Measurements from ENCODE around the gene FLACC1. TPM values are rescaled to one million over a fixed set of nuclear protein-coding genes. Genes with fewer than 3 reads are reported as not detected.

Gene FLACC1, protein sequence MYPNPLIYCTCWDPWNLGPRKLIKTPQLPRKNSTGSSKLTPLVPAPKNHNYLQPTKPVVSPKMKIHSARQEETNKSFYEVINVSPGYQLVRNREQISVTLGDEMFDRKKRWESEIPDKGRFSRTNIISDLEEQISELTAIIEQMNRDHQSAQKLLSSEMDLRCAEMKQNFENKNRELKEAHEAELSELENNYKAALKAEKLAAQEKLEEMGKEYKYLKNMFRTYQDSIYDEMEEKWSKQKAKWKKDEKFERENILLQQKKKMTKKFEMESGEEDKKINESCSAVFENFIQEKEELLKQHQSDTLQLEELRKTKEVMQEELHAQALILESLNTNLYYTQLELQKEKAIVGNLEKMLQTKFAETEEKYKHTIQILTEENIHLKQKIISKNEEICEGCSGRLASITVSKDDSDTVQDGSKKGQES
- total RNA-seq (2021) (0.17 to 0.62 TPM (median 0.23 TPM) in 3 replicates), Bru-seq, nascent RNA (percentile 24 among the genes with signal in this experiment)
- long read RNA-seq, experiment 1 = 0 reads
- long read RNA-seq, experiment 2 = 0 reads
- long read RNA-seq, experiment 3 = 0 reads

DNA sequence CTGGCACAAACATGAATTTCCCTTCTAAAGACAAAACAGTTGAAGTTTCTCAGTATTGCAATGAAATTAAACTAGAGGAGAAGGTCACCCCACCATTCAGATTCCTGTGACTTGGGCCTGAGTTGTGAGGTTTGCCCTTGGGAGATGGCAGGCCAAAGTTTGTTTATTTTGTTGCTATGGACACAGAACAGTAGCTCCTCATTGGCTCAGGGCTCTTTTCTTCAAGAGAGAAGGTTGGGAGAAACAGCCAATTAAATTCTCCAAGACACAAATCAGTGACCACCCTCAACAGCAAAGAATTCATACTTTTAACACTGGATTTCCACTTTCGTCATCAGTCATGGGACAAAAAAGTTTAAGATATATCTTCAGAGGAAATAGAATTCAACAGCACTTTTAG lies at the start of gene FLACC1:
Gene FLACC1 (minus strand): TSS at position 125 of the 400 bp plus-strand sequence. CDS start 5,941 bp downstream, outside the sequence.
- ChIA-PET CTCF (interaction anchor here (1.2 to 2.5 kb wide), 3 partner anchors 12 to 125 kb away, joined by 4 to 11 read pairs (median 4); no protein-coding TSS in a partner anchor), POLR2A (no interaction called here)
- ATAC-seq (peak; percentile 97), DNase-seq (ENCODE audit: low spot score) (peak; percentile 38)
- Mint-ChIP-seq H3K4me3 (no peak within 1 kb of the TSS), H3K36me3 (peaks cover 1% of the 10 kb centered on the region), H3K4me1 (peaks cover 5% of the 10 kb centered on the region), H3K27me3 (ENCODE audit: low read depth) (no peaks in the 10 kb centered on the region), H3K9me3 (no peaks in the 10 kb centered on the region), H3K27ac (no peak within 1 kb of the TSS; the same call in 1 of the 2 replicates)
- TF ChIP-seq NFYB (CRISPR knock-in tag; conservative IDR thresholded peaks at IDR 0.05; ENCODE audit: low read depth) = peak; percentile 74
- no peak for TF ChIP-seq GABPB1 (CRISPR knock-in tag; IDR thresholded peaks at IDR 0.05)

DNA sequence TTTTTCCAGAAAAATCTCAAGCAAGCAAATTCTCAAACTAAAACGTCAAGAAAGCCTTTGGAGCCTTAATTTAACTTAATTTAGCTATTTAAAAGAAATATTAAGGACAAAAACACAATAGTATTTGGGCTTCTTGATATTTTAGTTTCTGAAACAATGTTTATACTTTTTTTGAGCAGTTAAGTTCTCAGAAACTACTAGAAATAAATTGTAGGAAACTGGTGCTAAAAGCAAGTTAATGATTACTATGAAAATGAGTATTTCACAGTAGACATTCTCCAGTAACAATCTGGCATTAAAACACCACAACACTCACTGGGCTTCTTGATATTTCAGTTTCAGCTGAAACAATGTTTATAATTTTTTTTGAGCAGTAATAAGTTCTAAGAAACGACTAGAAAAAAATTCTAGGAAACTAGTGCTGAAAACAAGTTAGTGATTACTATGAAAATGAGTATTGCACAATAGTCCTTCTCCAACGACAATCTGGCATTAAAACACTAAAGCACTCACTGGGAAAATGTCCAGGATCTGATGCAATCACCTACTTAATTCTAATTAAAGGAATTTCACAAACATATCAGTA lies 49.0 kb upstream of the FLACC1 start:
- no peak for TF ChIP-seq JAZF1 (CRISPR knock-in tag; IDR thresholded peaks at IDR 0.05)
- TF ChIP-seq MYBL2 (CRISPR knock-in tag; IDR thresholded peaks at IDR 0.05) = no peak
- TF ChIP-seq GABPB1 (CRISPR knock-in tag; IDR thresholded peaks at IDR 0.05) = peak; percentile 97
- TF ChIP-seq, protein P1, sequence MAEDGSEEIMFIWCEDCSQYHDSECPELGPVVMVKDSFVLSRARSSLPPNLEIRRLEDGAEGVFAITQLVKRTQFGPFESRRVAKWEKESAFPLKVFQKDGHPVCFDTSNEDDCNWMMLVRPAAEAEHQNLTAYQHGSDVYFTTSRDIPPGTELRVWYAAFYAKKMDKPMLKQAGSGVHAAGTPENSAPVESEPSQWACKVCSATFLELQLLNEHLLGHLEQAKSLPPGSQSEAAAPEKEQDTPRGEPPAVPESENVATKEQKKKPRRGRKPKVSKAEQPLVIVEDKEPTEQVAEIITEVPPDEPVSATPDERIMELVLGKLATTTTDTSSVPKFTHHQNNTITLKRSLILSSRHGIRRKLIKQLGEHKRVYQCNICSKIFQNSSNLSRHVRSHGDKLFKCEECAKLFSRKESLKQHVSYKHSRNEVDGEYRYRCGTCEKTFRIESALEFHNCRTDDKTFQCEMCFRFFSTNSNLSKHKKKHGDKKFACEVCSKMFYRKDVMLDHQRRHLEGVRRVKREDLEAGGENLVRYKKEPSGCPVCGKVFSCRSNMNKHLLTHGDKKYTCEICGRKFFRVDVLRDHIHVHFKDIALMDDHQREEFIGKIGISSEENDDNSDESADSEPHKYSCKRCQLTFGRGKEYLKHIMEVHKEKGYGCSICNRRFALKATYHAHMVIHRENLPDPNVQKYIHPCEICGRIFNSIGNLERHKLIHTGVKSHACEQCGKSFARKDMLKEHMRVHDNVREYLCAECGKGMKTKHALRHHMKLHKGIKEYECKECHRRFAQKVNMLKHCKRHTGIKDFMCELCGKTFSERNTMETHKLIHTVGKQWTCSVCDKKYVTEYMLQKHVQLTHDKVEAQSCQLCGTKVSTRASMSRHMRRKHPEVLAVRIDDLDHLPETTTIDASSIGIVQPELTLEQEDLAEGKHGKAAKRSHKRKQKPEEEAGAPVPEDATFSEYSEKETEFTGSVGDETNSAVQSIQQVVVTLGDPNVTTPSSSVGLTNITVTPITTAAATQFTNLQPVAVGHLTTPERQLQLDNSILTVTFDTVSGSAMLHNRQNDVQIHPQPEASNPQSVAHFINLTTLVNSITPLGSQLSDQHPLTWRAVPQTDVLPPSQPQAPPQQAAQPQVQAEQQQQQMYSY (CRISPR knock-in tag; IDR thresholded peaks at IDR 0.05) = no peak
- no peak overlapping the region for H3K27ac Mint-ChIP-seq
- CTCF ChIA-PET = no interaction called here

DNA sequence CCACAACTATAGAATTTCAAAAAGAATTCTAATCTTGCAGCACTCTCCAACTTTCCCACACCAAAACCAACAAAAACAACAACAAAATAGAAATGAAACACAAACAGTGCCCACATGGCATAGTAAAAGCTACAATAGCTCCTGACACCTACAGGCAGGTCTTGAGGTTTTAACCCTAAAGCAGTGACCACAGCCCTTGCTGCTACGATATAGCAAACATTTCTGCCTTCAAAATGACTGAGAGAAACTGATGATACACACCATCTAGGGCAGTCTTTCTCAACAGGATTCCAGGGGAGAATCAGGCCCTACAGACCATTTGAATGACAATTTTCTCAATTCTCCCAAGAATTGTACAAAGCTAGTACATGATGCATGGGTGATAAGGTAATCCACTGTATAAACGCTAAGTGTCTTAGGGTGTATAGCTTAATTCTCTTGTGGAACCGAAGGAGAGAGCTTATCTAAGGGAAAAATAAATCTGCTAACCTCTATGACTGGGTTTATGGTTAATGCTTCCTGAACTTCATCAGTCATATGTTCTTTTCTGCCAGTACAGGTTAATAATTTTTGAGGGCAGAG lies 47.6 kb upstream of the FLACC1 start:
- TF ChIP-seq PRRX2 (CRISPR knock-in tag; IDR thresholded peaks at IDR 0.05) (no peak), TEAD4 (CRISPR knock-in tag; IDR thresholded peaks at IDR 0.05) (no peak)
- DNase-seq (ENCODE audit: low spot score) = no peak
- ChIA-PET POLR2A (no interaction called here), CTCF (interaction anchor here (1.2 kb wide), 1 partner anchor 173 kb away, joined by 3 read pairs; no protein-coding TSS in a partner anchor)
- no peak overlapping the region for H3K4me3 Mint-ChIP-seq
- H3K36me3 Mint-ChIP-seq = no peaks in the 10 kb centered on the region
- no peaks in the 10 kb centered on the region for H3K4me1 Mint-ChIP-seq
- H3K9me3 Mint-ChIP-seq = no peaks in the 10 kb centered on the region
- no peaks in the 10 kb centered on the region for H3K27me3 Mint-ChIP-seq (ENCODE audit: low read depth)
- no peak for ATAC-seq
- 0 out of 2 replicates have a peak overlapping the region, but pooled peaks have one; percentile 0 for H3K27ac Mint-ChIP-seq

More for the DNA sequence above, 49.0 kb upstream of the FLACC1 start:
- POLR2A ChIA-PET = no interaction called here
- ATAC-seq (no peak), DNase-seq (ENCODE audit: low spot score) (no peak)
- Mint-ChIP-seq H3K9me3 (no peaks in the 10 kb centered on the region), H3K27me3 (ENCODE audit: low read depth) (no peaks in the 10 kb centered on the region), H3K4me1 (no peaks in the 10 kb centered on the region), H3K4me3 (no peak overlapping the region), H3K36me3 (no peaks in the 10 kb centered on the region)

GRCh38 chr2:201403880-201404279 lies 46.7 kb upstream of the FLACC1 start:
- H3K4me1 Mint-ChIP-seq = no peaks in the 10 kb centered on the region
- CTCF ChIA-PET = no interaction called here
- no peaks in the 10 kb centered on the region for H3K9me3 Mint-ChIP-seq
- H3K27me3 Mint-ChIP-seq (ENCODE audit: low read depth) = no peaks in the 10 kb centered on the region
- H3K4me3 Mint-ChIP-seq = no peak overlapping the region
- no peak overlapping the region for H3K27ac Mint-ChIP-seq
- no peak for DNase-seq (ENCODE audit: low spot score)
- no peak for ATAC-seq
- TF ChIP-seq, protein P1 (CRISPR knock-in tag; IDR thresholded peaks at IDR 0.05) = no peak
- no peak for TF ChIP-seq RELA (CRISPR knock-in tag; IDR thresholded peaks at IDR 0.05; ENCODE audit: borderline replicate concordance)
- TF ChIP-seq, protein P2, sequence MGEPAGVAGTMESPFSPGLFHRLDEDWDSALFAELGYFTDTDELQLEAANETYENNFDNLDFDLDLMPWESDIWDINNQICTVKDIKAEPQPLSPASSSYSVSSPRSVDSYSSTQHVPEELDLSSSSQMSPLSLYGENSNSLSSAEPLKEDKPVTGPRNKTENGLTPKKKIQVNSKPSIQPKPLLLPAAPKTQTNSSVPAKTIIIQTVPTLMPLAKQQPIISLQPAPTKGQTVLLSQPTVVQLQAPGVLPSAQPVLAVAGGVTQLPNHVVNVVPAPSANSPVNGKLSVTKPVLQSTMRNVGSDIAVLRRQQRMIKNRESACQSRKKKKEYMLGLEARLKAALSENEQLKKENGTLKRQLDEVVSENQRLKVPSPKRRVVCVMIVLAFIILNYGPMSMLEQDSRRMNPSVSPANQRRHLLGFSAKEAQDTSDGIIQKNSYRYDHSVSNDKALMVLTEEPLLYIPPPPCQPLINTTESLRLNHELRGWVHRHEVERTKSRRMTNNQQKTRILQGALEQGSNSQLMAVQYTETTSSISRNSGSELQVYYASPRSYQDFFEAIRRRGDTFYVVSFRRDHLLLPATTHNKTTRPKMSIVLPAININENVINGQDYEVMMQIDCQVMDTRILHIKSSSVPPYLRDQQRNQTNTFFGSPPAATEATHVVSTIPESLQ (CRISPR knock-in tag; IDR thresholded peaks at IDR 0.05) = no peak
- TF ChIP-seq, protein P3, sequence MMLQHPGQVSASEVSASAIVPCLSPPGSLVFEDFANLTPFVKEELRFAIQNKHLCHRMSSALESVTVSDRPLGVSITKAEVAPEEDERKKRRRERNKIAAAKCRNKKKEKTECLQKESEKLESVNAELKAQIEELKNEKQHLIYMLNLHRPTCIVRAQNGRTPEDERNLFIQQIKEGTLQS (CRISPR knock-in tag; conservative IDR thresholded peaks at IDR 0.05) = no peak
- TF ChIP-seq, protein P4, sequence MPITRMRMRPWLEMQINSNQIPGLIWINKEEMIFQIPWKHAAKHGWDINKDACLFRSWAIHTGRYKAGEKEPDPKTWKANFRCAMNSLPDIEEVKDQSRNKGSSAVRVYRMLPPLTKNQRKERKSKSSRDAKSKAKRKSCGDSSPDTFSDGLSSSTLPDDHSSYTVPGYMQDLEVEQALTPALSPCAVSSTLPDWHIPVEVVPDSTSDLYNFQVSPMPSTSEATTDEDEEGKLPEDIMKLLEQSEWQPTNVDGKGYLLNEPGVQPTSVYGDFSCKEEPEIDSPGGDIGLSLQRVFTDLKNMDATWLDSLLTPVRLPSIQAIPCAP (CRISPR knock-in tag; IDR thresholded peaks at IDR 0.05) = no peak
- POLR2A ChIA-PET = no interaction called here
- no peaks in the 10 kb centered on the region for H3K36me3 Mint-ChIP-seq
